NCI-H446 treated with DMSO at 0.1 percent for 48 hours (cell line): ENCODE results near the gene ZNF276.
"Not testable (repeated sequence)": the region's sequence is repeated elsewhere in the genome, so short reads cannot be mapped to it uniquely, and the experiment has no call there.

Source experiments
- DNase-seq: peaks from one replicate; lab custom pipeline; 2025; lab: John Stamatoyannopoulos, UW

The ZNF276 gene, protein sequence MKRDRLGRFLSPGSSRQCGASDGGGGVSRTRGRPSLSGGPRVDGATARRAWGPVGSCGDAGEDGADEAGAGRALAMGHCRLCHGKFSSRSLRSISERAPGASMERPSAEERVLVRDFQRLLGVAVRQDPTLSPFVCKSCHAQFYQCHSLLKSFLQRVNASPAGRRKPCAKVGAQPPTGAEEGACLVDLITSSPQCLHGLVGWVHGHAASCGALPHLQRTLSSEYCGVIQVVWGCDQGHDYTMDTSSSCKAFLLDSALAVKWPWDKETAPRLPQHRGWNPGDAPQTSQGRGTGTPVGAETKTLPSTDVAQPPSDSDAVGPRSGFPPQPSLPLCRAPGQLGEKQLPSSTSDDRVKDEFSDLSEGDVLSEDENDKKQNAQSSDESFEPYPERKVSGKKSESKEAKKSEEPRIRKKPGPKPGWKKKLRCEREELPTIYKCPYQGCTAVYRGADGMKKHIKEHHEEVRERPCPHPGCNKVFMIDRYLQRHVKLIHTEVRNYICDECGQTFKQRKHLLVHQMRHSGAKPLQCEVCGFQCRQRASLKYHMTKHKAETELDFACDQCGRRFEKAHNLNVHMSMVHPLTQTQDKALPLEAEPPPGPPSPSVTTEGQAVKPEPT

DNA sequence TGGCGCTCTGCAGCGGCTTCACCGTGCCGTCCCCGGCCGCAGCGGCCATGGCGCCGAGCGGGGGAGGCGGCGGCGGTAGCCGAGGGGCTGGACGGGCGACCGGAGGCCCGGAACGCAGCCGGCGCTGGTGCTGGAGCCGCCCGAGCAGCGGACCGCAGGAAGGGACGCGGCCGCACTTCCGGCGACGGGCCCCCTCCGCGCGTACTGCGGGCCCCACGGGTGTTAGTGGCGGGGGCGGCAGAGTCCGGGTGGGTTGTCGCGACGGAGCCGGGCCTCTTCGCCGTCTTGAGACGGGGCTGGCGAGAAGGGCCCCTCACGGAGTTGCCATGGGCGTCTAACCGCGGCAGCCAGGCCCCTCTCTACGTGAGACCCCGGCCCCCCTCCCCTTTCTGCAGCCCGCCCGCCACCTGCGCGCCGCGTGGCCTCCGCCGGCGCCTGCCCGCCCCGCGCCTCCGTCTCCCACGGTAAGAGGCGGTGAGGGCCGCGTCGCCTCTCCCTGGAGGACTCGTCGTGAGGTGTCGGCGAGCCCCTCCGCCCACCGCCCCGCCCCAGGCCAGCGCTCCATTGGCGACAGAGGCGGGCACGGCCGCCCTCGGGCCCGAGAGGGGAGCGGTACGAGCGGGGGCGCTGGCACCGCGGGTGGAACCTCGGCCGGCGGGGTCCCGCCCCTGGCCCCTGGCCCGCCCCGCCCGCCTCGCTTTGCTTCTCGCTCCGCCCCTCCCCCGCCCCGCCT lies at the start of gene ZNF276, which contains the start of gene VPS9D1:
Gene ZNF276, plus strand, starts transcription at position 725 of the 733 bp plus-strand sequence. CDS start 104 bp downstream, outside the sequence.
Gene VPS9D1, minus strand, starts transcription at position 86 of the 733 bp plus-strand sequence. Its CDS starts 37 bp downstream, at position 49.
- peak; percentile 27 for DNase-seq

DNA sequence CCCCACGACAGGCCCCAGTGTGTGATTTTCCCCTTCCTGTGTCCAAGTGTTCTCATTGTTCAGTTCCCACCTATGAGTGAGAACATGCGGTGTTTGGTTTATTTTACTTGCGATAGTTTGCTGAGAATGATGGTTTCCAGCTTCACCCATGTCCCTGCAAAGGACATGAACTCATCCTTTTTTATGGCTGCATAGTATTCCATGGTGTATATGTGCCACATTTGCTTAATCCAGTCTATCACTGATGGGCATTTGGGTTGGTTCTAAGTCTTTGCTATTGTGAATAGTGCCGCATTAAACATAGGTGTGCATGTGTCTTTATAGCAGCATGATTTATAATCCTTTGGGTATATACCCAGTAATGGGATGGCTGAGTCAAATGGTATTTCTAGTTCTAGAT lies 49.8 kb upstream of the ZNF276 start:
- DNase-seq: not testable (repeated sequence)

DNA sequence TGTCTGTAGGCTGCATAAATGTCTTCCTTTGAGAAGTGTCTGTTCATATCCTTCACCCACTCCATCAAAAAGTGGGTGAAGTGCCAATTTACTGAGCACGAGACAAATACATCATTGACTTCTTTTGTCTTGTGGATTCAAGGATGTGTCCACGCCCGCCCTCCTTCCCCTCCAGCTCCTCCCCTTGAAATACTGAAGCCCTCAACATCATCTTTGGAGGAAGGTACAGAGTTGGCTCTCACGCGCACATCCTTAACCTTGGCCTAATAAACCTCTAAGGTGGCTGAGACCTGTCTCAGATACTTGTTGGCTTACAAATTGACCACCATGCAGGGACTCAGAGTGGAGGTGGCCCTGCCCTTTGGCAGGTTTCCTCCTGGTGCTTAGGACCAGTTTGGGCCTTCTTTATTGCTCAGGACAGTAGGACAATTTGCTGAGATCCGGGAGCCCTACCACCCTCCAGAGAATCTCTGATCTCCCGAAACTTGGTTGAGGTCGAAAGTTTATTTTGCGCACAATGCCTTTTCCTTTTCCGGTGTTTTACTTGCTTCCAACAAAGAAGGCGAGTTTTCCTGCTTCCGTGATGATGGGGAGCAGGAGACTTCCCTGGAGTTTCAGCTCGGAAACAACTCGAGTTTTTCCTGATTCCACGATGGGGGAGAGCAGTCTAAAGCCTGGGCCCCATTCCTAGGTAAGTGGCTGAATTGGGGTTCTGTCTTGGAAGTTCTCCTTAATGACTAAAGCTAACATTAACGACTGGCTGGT lies 49.0 kb upstream of the ZNF276 start:
- DNase-seq: no peak

DNA sequence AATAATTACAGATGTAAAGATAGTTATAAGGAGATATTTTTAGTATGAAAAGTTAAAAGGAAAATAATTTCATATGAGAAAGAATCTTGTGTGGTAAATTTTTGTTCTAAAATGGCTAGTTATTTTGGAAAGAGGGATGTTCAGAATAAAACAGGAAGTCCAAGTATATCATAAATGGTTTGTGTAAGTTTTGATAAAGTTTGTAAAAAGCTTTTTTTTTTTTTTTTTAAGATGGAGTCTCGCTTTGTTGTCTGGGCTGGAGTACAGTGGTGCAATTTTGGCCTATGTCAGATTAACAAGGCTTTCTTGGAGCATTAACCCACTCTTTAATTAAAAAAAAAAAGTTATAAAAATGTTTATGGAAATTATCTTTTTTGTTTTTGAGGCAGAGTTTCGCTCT lies 43.1 kb upstream of the ZNF276 start:
- no peak for DNase-seq

DNA sequence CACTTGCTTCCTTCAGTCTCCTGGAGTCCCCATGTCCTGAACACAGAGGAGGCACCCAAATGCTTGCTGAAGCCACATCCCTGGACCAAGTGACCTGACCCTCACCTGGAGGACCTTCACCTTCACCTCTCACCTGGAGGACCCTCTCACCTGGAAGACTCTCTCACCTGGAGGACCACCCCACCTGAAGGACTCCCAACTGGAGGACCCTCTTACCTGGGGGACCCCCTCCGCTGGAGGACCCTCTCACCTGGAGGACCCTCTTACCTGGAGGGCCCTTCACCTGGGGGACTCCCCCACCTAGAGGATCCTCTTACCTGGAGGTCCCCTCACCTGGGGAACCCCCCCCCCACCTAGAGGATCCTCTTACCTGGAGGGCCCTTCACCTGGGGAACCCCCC lies 35.4 kb upstream of the ZNF276 start:
- DNase-seq: no peak

DNA sequence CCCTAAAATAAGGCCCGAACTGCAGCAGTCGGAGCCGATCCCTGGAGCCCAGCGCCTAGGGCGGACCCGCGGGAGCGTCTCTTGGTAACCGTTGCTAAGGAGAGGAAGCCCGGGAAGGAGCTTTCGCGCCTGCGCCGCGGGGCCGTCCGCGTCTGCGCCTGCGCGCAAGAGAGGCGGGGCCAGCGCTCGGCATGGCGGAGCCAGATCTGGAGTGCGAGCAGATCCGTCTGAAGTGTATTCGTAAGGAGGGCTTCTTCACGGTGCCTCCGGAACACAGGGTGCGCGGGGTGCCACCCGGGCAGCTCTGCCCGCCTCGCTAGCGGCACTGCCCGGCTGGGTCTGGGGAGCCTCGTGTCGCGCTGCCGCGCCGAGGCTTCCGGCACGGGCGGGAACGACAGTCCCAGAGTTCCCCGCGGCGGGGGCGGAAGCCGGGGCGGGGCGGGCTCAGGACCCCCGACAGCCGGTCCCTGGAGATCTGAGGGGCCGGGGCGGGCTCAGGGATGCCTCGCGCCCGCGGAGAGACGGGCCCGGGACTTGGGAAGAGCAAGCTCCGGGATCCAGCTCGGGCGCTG lies 34.7 kb upstream of the ZNF276 start, which contains the start of gene CDK10:
Gene CDK10, plus strand, starts transcription at position 170 of the 572 bp plus-strand sequence. Its CDS starts 22 bp downstream, at position 192.
- peak; percentile 56 for DNase-seq

DNA sequence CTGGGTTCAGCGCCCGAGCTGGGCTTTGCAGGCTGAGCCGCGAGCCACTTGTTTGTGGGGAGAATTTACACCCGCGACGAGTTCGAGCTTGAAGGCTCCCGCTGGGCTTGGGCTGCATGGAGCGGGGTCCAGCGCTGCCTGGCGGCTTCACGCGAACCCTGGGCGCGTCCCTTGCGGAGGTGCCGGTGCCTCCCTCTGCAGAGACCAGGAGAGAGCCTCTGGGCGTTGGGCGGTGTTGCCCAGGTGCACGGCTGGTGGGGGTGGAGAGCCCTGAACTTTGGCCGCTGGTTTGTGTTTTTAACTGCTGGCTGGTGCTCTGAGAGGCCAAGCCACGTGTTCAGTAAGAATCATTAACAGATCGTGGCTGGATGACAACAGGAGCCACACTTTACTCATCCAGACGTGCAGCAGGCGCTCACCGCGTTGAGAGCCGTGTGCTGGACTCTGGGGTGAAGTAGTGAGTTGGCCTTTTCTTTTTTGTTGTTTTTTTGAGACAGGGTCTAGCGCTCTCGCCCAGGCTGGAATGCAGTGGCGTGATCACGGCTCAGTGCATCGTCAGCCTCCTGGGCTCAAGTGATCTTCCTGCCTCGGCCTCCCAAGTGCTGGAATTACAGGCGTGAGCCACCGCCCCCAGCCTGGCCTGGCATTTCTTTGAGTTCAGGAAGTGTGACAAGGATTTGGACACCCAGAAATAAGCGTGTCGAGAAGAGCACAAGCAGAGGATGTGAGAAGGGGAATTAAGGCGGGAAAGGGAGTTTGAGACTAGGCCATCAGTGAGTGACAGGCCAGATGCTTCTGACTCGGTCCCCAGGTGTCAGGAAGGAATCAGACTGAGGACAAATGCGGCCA lies 34.0 kb upstream of the ZNF276 start:
- no peak for DNase-seq

DNA sequence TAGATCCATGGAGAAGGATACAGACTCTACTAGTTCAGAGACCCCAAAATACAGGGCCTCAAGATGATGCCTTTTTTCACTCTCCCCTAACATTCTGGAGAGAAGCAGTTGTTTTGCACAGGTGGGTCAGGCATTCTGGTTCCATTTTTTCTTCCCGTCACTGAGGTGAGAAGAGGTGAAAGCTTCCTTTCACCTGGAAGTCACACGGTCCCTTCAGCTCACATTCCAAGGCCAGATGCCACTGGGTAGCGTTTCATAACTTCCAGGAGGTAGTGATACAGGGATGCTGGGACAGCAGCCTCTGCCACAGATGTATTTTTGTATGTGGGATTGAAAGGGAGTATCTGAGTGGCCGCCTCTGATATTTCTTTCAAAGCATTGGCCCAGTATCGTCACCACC lies 32.9 kb upstream of the ZNF276 start:
- no peak for DNase-seq

DNA sequence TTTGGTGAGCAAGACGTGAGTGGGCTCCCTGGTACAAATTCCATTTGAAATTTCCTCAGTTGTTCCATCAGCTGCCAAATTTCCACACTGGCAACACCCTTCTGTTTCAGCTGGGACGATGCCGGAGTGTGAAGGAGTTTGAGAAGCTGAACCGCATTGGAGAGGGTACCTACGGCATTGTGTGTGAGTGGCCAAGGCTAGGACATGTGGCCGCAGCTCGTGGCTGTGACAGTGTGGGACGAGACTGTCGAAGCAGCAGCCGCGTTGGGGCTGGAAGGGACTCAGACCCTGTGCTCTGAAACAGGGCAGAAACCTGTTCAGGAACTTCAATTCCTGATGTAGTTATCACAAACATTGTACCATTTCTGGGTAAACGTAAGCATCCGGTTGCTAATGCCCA lies 32.2 kb upstream of the ZNF276 start:
- DNase-seq: no peak

DNA sequence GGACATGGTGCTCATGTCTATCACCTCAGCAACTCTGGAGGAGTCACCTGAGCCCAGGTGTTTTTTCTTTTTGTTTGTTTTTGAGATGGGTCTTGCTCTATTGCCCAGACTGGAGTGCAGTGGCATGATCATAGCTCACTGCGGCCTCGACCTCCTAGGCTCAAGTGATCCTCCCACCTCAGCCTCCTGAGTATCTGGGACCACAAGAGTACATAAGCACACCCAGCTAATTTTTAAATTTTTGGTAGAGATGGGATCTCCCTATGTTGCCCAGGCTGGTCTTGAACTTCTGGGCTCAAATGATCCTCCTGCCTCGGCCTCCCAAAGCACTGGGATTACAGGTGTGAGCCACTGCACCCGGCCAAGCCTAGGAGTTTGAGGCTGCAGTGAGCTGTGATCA lies 31.7 kb upstream of the ZNF276 start:
- not testable (repeated sequence) for DNase-seq

DNA sequence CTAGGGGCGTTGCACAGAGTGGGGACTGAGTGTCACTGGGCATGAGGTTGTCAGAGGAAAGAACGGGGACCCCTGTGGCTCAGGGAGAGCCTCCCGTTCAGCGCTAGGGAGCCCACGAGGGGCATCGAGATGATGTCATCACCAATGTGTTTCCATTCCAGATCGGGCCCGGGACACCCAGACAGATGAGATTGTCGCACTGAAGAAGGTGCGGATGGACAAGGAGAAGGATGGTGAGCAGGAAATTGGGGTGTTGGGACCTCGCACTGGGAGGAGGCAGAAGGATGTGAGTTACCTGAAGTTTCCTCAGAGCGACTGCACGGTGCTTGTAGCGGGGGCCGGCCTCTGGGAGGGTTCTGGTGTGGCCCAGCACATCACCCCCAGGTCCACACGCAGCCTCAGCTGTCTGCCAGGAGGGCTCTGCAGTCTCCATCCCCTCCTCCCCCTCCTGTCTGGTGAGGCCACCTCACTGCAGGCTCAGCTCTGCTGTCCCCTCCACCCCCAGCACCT lies 30.9 kb upstream of the ZNF276 start:
- DNase-seq: no peak

DNA sequence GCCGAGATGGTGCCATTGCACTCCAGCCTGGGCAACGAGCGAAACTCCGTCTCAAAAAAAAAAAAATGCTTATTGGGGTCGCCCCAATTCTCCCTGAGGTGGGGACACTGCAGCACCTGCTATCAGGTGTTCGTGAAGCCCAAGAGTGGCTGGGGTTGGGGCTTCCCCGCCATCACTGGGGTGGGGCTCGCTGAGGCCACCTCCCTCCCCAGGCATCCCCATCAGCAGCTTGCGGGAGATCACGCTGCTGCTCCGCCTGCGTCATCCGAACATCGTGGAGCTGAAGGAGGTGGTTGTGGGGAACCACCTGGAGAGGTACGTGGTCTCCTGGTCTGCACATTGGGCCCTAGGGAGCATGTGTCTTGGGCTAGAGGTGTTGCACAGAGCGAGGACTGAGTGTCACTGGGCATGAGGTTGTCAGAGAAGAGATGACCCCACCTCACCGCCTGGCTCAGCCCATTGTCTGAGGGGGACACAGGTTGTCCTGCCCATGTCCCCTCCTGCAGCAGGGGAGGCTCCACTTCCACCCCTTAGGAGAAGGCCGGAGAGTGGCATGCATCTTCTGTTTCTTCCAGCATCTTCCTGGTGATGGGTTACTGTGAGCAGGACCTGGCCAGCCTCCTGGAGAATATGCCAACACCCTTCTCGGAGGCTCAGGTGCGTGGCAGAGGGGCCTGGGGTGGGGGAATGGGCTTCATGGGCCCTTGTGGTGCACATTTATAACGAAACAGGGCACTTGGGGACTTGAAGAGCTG lies 29.9 kb upstream of the ZNF276 start:
- no peak for DNase-seq

DNA sequence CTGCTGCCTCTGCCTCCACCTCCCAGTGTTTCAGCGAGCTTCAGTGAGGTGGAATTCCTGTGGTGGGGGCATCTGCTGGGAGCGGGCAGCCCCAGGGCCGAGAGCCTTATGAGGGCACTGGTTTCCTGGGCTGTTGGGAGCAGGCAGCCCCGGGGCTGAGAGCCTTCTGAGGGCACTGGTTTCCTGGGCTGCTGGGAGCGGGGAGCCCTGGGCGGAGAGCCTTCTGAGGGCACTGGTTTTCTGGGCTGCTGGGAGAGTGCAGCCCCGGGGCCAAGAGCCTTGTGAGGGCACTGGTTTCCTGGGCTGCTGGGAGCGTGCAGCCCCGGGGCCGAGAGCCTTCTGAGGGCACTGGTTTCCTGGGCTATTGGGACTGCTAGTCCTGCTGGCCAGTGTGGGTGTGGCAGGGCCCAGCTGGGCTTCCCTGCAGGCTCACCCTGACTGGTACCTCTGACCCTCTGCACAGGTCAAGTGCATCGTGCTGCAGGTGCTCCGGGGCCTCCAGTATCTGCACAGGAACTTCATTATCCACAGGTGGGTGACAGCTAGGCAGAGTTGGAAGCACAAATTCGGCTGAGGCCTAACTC lies 29.3 kb upstream of the ZNF276 start:
- no peak for DNase-seq

DNA sequence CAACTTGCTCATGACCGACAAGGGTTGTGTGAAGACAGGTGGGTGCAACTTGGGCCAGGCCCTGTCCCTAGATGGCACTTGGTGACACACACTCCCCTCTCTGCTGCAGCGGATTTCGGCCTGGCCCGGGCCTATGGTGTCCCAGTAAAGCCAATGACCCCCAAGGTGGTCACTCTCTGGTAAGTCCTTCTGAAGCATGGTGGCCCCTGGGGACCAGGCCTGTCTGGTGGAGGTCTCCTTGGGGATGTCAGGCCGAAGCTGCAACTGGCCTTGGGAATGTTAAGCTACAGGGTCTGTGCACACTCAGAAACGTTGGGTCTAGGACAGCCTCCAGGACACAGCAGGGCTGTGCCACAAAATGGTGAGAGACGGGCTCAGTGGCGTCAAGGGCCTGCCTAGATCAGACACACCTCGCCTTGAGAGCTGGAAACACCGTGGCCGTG lies 28.0 kb upstream of the ZNF276 start:
- DNase-seq: no peak

DNA sequence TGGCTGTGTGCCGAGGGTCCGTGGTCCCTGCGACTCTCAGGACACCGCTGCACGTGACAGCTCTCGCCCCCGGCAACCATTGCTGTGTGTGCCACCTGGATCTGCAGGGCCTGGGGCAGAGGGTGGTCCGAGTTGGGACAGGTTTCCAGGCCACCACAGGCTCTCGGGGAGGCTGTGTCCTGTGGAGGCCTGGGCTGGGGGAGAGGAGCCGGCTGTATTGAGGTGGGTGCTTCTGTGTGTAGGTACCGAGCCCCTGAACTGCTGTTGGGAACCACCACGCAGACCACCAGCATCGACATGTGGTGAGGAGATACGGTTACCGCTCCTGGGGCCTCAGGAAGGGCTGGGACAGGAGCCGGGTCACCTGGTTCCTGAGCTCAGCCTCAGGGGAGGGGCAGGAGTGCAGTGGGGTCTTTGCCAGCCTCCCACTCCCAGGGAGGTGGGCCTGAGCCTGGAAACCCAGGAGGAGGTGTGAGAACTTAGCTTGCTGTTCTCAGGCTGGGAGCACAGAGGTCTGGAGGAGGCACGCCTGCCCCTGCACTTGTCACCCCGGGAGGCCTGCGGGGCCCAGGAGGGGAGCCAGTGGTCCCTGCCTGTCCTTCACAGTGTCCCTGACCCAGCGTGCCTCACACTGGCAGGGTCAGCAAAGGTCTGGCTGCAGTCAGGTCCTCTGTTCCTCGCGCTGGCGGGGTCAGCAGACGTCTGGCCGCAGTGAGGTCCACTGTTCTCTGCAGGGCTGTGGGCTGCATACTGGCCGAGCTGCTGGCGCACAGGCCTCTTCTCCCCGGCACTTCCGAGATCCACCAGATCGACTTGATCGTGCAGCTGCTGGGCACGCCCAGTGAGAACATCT lies 27.2 kb upstream of the ZNF276 start:
- no peak for DNase-seq

DNA sequence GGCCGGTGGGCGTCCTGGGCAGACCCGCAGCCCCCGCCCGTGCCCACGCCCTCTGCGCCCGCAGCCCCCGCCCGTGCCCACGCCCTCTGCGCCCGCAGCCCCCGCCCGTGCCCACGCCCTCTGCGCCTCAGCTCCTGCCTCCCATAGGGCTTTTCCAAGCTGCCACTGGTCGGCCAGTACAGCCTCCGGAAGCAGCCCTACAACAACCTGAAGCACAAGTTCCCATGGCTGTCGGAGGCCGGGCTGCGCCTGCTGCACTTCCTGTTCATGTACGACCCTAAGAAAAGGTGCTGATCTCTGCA lies 26.6 kb upstream of the ZNF276 start:
- DNase-seq: not testable (repeated sequence)

DNA sequence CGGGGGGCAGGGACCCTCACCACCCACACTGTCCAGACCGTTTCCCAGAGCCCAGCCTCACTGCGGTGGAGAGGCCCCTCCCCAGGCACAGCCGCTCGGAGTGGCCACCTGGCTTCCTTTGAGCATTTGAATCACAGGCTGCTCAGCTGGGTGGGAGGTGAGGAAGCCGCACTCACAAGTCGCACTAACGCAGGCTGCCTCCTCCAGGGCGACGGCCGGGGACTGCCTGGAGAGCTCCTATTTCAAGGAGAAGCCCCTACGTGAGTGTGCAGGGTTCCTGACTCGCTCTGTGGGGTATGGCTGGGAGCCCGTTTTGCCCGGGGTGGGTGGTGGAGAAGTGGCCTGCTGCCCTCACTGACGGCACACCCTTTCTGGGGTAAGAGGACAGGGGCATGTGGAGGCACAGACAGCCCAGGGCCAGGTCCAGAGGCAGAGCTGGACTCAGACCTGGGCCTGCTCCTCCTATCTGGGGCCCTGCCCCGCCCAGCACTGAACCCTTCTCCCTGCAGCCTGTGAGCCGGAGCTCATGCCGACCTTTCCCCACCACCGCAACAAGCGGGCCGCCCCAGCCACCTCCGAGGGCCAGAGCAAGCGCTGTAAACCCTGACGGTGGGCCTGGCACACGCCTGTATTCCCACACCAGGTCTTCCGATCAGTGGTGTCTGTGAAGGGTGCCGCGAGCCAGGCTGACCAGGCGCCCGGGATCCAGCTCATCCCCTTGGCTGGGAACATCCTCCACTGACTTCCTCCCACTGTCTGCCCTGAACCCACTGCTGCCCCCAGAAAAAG lies 26.1 kb upstream of the ZNF276 start:
- DNase-seq: no peak
